ENCODE measurements around the gene TCP11L1.
"Not testable (repeated sequence)": the region's sequence is repeated elsewhere in the genome, so short reads cannot be mapped to it uniquely, and the experiment has no call there.

TCP11L1 gene

DNA sequence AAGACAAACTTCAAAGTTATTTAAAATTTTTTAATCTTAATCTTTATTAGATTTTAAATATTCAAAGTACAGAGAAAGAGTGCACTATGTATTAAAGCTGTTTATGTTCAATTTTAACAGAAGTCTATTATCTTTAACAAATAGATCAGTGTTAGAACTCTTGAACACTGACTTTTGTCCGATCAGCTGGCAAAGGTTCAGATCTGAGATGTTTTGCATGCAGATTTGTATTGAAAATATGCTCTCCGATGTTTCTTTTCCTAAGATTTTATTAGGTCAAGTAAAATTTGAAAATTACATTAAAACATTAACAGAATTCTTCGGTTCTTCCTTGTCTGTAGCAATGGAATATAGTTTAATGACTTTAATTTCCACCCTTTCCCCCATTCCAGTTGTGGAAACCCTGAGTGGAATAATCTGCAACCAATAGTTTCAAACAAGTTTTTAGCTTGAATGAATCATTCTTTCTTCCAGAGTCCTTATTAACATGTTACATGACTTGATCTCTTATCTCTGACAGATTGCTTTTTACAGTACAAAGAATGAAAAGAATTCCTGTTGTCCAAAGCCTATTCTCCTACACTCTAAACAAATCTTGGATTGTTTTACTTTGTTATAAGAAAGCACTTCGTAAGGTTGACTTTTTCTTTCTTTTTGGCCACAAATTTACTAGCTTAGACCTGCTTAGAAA, 11.4 kb upstream of the TCP11L1 start:
- no peaks in the 10 kb centered on the region for H3K9me3 ChIP-seq (ENCODE audit: control insufficient read depth in 1 of 2, low read length in 2 of 2)
- no peak overlapping the region for H3K9ac ChIP-seq (ENCODE audit: low read depth in 1 of 2, low read length in 2 of 2)
- no peak overlapping the region for H3K4me3 ChIP-seq (ENCODE audit: low read depth in 1 of 2, low read length in 2 of 2)
- no peaks in the 10 kb centered on the region for H3K27me3 ChIP-seq (ENCODE audit: control insufficient read depth in 1 of 2, insufficient read depth in 2 of 2, low read length in 2 of 2)
- H3K4me1 ChIP-seq (ENCODE audit: control insufficient read depth in 1 of 2, insufficient read depth in 2 of 2, low read length in 2 of 2) = peaks cover 0 to 6% of the 10 kb centered on the region in 2 donors
- peaks cover 0 to 9% of the 10 kb centered on the region in 2 donors for H3K36me3 ChIP-seq (ENCODE audit: control insufficient read depth in 1 of 2, insufficient read depth in 2 of 2, low read length in 2 of 2)
- no peak overlapping the region for H3K27ac ChIP-seq (ENCODE audit: low read depth, low read length)

DNA sequence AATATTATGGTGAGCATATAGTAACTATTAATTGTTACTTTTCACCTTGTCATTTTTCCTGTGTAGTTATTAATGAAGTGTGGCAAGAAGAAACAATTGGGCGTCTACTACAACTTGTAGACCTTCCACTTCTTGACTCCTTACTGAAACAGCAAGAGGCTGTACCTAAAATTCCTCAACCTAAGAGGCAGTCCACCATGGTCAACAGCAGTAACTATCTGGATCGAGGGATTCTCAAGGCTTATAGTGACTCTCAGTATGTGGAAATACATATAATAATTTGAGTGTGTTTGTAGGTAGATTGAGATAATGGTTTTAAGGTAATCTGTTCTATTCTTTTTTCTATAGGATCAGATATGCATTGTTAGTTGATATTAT, 10.8 kb upstream of the TCP11L1 start:
- no peak overlapping the region for H3K4me3 ChIP-seq (ENCODE audit: low read depth in 1 of 2, low read length in 2 of 2)
- no peak overlapping the region for H3K9ac ChIP-seq (ENCODE audit: low read depth in 1 of 2, low read length in 2 of 2)
- no peaks in the 10 kb centered on the region for H3K9me3 ChIP-seq (ENCODE audit: control insufficient read depth in 1 of 2, low read length in 2 of 2)
- H3K4me1 ChIP-seq (ENCODE audit: control insufficient read depth in 1 of 2, insufficient read depth in 2 of 2, low read length in 2 of 2) = peaks cover 0 to 6% of the 10 kb centered on the region in 2 donors
- peaks cover 0 to 9% of the 10 kb centered on the region in 2 donors for H3K36me3 ChIP-seq (ENCODE audit: control insufficient read depth in 1 of 2, insufficient read depth in 2 of 2, low read length in 2 of 2)
- H3K27me3 ChIP-seq (ENCODE audit: control insufficient read depth in 1 of 2, insufficient read depth in 2 of 2, low read length in 2 of 2) = no peaks in the 10 kb centered on the region
- H3K27ac ChIP-seq (ENCODE audit: low read depth, low read length) = no peak overlapping the region

DNA sequence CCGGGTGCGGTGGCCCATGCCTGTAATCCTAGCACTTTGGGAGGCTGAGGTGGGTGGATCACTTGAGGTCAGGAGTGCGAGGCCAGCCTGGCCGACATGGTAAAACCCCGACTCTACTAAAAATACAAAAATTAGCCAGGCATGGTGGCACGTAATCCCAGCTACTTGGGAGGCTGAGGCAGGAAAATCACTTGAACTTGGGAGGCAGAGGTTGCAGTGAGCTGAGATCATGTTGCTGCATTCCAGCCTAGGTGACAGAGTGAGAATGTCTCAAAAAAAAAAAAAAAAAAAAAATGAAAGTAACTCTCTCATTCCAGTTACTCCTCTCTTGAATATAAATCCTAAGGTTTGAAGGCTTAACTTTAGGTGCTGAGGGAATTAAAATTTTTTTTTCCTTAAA, 10.2 kb upstream of the TCP11L1 start:
- H3K9ac ChIP-seq (ENCODE audit: low read depth in 1 of 2, low read length in 2 of 2); H3K9me3 ChIP-seq (ENCODE audit: control insufficient read depth in 1 of 2, low read length in 2 of 2); H3K36me3 ChIP-seq (ENCODE audit: control insufficient read depth in 1 of 2, insufficient read depth in 2 of 2, low read length in 2 of 2); H3K4me1 ChIP-seq (ENCODE audit: control insufficient read depth in 1 of 2, insufficient read depth in 2 of 2, low read length in 2 of 2); H3K27me3 ChIP-seq (ENCODE audit: control insufficient read depth in 1 of 2, insufficient read depth in 2 of 2, low read length in 2 of 2); H3K27ac ChIP-seq (ENCODE audit: low read depth, low read length); H3K4me3 ChIP-seq (ENCODE audit: low read depth in 1 of 2, low read length in 2 of 2): not testable (repeated sequence)

DNA sequence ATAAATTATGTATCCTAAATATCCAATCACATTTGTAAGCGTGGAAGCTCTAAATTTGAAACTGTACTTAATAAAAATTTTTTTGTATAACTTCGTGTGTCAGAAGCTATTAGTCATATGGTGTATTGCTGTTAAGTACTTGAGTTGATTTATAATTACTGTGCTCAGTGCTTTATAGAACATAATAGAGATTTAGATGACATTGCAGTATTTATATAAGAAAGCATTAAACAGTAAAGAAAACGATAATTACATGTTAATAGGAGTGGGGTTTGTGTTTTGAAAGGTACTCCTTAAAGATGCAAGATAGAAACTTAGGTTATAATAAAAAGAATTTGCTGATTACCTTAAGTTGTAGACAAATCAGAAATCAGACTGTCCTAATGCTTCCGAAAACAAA, 5.9 kb upstream of the TCP11L1 start:
- H3K9ac ChIP-seq (ENCODE audit: low read depth in 1 of 2, low read length in 2 of 2) = no peak overlapping the region
- H3K4me1 ChIP-seq (ENCODE audit: control insufficient read depth in 1 of 2, insufficient read depth in 2 of 2, low read length in 2 of 2) = peaks cover 6 to 7% of the 10 kb centered on the region in 2 donors
- H3K36me3 ChIP-seq (ENCODE audit: control insufficient read depth in 1 of 2, insufficient read depth in 2 of 2, low read length in 2 of 2) = peaks cover 0 to 5% of the 10 kb centered on the region in 2 donors
- no peaks in the 10 kb centered on the region for H3K27me3 ChIP-seq (ENCODE audit: control insufficient read depth in 1 of 2, insufficient read depth in 2 of 2, low read length in 2 of 2)
- no peak overlapping the region for H3K4me3 ChIP-seq (ENCODE audit: low read depth in 1 of 2, low read length in 2 of 2)
- H3K9me3 ChIP-seq (ENCODE audit: control insufficient read depth in 1 of 2, low read length in 2 of 2) = no peaks in the 10 kb centered on the region
- H3K27ac ChIP-seq (ENCODE audit: low read depth, low read length) = no peak overlapping the region

DNA sequence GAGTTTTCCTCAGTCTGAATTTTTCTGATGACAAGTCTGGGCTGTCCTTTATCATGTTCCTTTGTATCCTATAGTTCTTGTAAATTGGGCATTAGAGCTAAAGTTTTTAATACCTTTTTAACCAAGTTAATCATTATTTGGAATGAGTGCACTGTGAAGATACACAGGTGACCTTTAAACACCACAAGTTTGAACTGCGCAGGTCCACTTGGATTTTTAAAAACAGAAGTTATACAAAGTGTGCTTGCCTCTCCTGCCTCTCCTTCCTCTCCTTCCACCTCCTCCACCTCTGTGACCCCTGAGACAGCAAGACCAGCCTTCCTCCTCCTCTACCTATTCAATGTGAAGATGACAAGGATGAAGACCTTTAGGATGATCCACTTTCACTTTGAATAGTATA, 4.4 kb upstream of the TCP11L1 start:
- H3K36me3 ChIP-seq (ENCODE audit: control insufficient read depth in 1 of 2, insufficient read depth in 2 of 2, low read length in 2 of 2) = peaks cover 0 to 5% of the 10 kb centered on the region in 2 donors
- H3K9me3 ChIP-seq (ENCODE audit: control insufficient read depth in 1 of 2, low read length in 2 of 2) = no peaks in the 10 kb centered on the region
- peaks cover 6 to 7% of the 10 kb centered on the region in 2 donors for H3K4me1 ChIP-seq (ENCODE audit: control insufficient read depth in 1 of 2, insufficient read depth in 2 of 2, low read length in 2 of 2)
- no peak overlapping the region for H3K4me3 ChIP-seq (ENCODE audit: low read depth in 1 of 2, low read length in 2 of 2)
- no peak overlapping the region for H3K9ac ChIP-seq (ENCODE audit: low read depth in 1 of 2, low read length in 2 of 2)
- H3K27ac ChIP-seq (ENCODE audit: low read depth, low read length) = no peak overlapping the region
- H3K27me3 ChIP-seq (ENCODE audit: control insufficient read depth in 1 of 2, insufficient read depth in 2 of 2, low read length in 2 of 2) = no peaks in the 10 kb centered on the region

DNA sequence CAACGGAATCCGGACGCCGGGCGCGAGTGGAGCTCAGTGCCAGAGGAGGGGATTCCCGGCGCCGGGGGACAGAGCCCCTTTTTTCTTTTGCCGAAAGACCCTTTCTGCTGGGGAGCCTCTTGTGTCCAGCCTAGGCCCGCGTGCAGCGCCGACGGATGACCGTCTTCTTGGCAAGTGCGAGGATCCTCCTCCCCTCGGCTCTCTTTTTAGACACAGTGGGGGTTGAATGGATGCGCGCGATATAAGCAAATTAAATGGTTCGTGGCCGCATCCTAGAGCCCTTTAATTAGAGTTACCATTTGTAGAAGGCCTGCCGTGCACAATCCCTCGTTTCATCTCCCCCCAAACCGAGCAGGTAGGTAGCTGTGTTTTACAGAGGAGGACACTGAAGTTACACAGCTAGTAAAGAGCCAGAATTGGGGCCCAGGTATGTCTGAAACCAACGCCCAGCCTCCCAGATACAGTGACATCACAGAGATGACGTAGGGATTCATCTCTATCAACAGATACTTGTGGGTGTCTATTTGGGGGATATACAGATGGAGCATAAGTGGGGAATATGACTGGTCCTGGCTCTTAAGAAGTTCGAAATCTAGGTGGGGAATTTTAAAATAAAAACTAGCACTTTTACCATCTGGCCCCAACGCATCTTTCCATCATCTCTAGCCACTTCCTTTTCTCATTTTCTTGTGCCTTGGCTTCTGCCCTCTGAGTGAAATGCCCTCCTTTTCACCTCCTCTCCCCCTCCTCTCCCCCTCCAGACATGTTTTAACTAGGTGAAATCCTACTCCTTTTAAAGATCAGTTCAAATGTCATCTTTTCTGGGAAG, 875 bp downstream of the TCP11L1 start:
- Histone ChIP-seq H3K27ac (ENCODE audit: low read depth, low read length) (peak overlapping the region; percentile 93), H3K4me3 (ENCODE audit: low read depth in 1 of 2, low read length in 2 of 2) (peak overlapping the region; percentile 74 to 90), H3K27me3 (ENCODE audit: control insufficient read depth in 1 of 2, insufficient read depth in 2 of 2, low read length in 2 of 2) (no peaks in the 10 kb centered on the region), H3K9me3 (ENCODE audit: control insufficient read depth in 1 of 2, low read length in 2 of 2) (no peaks in the 10 kb centered on the region), H3K36me3 (ENCODE audit: control insufficient read depth in 1 of 2, insufficient read depth in 2 of 2, low read length in 2 of 2) (peaks cover 0 to 10% of the 10 kb centered on the region in 2 donors), H3K4me1 (ENCODE audit: control insufficient read depth in 1 of 2, insufficient read depth in 2 of 2, low read length in 2 of 2) (peaks cover 14 to 16% of the 10 kb centered on the region in 2 donors), H3K9ac (ENCODE audit: low read depth in 1 of 2, low read length in 2 of 2) (peak overlapping the region; percentile 67 to 83)

DNA sequence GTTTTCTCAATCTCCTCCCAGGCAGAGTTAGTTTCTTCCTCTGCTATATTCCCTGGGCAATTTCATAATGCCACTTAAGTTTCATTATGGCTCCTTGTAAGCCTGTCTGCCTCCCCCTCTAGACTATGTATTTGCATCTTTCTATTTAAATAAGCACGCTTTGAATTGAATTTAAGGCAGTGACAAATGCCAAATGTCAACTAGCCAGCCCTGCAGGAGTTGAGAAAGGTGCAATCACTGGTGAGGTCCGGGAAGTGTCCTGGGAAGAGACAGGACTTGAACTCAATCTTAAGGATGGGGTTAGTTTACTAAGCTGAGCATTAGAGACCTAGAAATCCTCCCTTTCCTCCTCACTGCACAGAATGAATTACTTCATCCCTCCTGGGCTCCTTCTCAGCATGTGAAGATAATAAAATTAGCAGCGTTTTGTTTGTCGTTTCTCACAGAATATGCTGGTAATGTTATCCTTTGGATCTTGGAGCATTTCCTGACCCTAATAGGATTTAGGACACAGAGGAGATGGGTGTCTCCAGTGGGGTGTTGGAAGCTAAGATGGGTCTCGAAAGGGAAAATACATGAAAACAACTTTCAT, 1.6 kb downstream of the TCP11L1 start:
- no peaks in the 10 kb centered on the region for H3K9me3 ChIP-seq (ENCODE audit: control insufficient read depth in 1 of 2, low read length in 2 of 2)
- H3K36me3 ChIP-seq (ENCODE audit: control insufficient read depth in 1 of 2, insufficient read depth in 2 of 2, low read length in 2 of 2) = peaks cover 0 to 10% of the 10 kb centered on the region in 2 donors
- no peaks in the 10 kb centered on the region for H3K27me3 ChIP-seq (ENCODE audit: control insufficient read depth in 1 of 2, insufficient read depth in 2 of 2, low read length in 2 of 2)
- no peak overlapping the region for H3K27ac ChIP-seq (ENCODE audit: low read depth, low read length)
- peak overlapping the region; percentile 74 to 90 for H3K4me3 ChIP-seq (ENCODE audit: low read depth in 1 of 2, low read length in 2 of 2)
- peaks cover 11 to 14% of the 10 kb centered on the region in 2 donors for H3K4me1 ChIP-seq (ENCODE audit: control insufficient read depth in 1 of 2, insufficient read depth in 2 of 2, low read length in 2 of 2)
- no peak overlapping the region for H3K9ac ChIP-seq (ENCODE audit: low read depth in 1 of 2, low read length in 2 of 2)

DNA sequence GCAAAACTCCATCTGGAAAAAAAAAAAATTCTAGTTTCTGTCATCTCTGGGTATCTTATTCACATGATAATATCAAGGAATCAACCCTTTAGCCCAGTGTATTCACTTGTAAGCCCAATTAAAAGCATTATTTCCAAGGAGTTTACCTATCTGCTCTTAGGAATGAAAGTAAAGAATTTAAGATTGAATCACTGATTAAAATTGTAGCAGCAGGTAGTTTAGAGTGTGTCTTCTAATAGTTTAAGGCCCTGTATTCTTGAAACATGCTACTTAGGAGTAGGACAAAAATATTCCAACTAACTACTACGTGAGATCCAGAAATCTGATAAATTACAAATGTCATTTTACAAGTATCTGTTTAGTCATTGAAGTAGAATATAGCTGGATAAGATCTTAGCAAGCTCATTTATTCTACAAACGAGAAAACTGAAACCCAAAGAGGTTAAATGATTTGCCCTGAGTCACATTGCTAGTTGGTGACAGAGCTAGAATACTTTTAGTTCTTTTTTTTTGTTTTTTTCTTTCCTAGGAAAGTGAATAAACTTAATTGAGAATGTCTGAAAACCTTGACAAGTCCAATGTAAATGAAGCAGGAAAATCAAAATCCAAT, 4.0 kb downstream of the TCP11L1 start:
- Histone ChIP-seq H3K9ac (ENCODE audit: low read depth in 1 of 2, low read length in 2 of 2) (no peak overlapping the region), H3K27me3 (ENCODE audit: control insufficient read depth in 1 of 2, insufficient read depth in 2 of 2, low read length in 2 of 2) (no peaks in the 10 kb centered on the region), H3K9me3 (ENCODE audit: control insufficient read depth in 1 of 2, low read length in 2 of 2) (no peaks in the 10 kb centered on the region), H3K36me3 (ENCODE audit: control insufficient read depth in 1 of 2, insufficient read depth in 2 of 2, low read length in 2 of 2) (peaks cover 0 to 10% of the 10 kb centered on the region in 2 donors), H3K4me3 (ENCODE audit: low read depth in 1 of 2, low read length in 2 of 2) (no peak overlapping the region), H3K27ac (ENCODE audit: low read depth, low read length) (no peak overlapping the region), H3K4me1 (ENCODE audit: control insufficient read depth in 1 of 2, insufficient read depth in 2 of 2, low read length in 2 of 2) (peaks cover 17 to 19% of the 10 kb centered on the region in 2 donors)

DNA sequence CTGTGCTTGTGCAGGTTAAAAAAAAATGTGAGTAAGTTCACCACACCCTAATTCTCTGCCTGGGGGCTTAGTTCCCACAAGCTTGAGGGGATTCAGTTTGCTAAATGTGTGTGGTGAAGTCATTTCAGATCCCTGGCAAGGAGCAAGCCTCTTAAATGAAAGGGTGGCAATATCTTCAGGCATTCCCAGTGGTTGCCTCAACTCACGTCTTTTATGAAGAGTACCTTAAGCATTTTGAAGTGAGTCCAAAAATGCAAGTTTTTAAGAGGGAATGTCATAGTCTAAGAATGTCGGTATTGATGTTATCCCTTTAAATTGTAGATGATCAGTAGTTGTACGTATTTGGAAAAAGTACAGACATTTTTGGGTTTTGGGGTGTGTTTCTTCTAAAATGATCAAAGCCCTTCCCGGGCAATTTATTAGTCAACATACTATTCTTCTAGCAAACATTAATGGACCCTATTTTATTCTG, 4.9 kb downstream of the TCP11L1 start:
- Histone ChIP-seq H3K4me1 (ENCODE audit: control insufficient read depth in 1 of 2, insufficient read depth in 2 of 2, low read length in 2 of 2) (peaks cover 17 to 19% of the 10 kb centered on the region in 2 donors), H3K27ac (ENCODE audit: low read depth, low read length) (no peak overlapping the region), H3K4me3 (ENCODE audit: low read depth in 1 of 2, low read length in 2 of 2) (no peak overlapping the region), H3K9ac (ENCODE audit: low read depth in 1 of 2, low read length in 2 of 2) (no peak overlapping the region), H3K27me3 (ENCODE audit: control insufficient read depth in 1 of 2, insufficient read depth in 2 of 2, low read length in 2 of 2) (no peaks in the 10 kb centered on the region), H3K36me3 (ENCODE audit: control insufficient read depth in 1 of 2, insufficient read depth in 2 of 2, low read length in 2 of 2) (peaks cover 0 to 10% of the 10 kb centered on the region in 2 donors), H3K9me3 (ENCODE audit: control insufficient read depth in 1 of 2, low read length in 2 of 2) (no peaks in the 10 kb centered on the region)
